Dermis lymphatic vessel endothelial cell (primary cell): Measurements from ENCODE around the gene C4orf46. TPM values are rescaled to one million over a fixed set of nuclear protein-coding genes. Genes with fewer than 3 reads are reported as not detected.

Experiments used
- total RNA-seq: library from RNA; depleted of rRNA; stranded (reverse); fragments of >200 nt; gene quantifications from 2 replicates; pipeline ENCODE4 v1.2.1, GENCODE V29; 2014

Gene C4orf46
- 4.3 and 4.7 TPM in 2 replicates for total RNA-seq

GRCh38 chr4:158671665-158671914, at the start of gene C4orf46:
C4orf46 (minus strand) TSS chr4:158671887; CDS start chr4:158671801, 86 bp downstream.

DNA sequence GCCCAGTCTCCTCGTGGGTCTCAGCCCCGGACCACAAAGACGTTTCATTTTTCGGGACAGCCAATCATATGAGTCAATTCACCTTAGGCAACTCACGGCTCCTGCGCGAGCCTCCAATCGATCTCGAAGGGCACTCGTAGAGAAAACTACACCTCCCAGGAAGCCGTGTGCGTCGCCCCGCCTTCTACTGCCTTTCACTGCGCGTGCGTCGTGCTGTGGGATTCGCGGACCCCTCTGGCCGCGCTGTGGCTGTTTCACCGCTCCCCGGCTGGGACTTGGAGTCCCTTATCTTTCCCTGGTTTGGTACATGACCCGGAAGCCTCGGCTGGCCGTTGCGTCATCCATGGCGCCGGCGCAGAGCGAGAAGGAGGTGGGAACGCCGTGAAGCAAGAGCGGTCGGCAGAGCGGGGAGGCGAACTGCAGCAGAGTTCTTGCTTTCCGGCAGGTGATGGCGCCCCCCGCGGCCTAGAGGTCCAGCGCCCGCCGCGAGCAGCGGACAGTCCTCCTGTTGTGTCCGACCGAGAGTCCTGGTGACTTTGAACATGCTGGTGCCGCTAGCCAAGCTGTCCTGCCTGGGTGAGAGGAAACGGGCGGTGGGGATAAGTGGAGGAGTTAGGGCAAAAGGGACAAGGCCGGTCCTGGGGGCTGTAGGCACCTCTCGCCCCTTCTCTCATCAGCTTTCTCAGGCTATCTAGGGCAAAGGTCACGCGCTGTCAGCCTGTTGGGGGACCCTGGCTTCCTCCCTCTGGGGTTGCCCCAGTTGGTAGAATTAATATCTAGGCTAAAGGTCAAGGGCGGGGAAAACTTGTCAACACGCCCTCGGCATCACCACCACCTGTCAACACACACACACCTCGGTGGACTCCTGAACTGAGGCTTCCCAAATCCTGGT, 474 bp upstream of the C4orf46 start, which contains the start of gene ETFDH:
Gene ETFDH, plus strand, starts transcription at position 382 of the 892 bp plus-strand sequence. Its CDS starts 161 bp downstream, at position 543.

Other genes with a start within 250 kb of the C4orf46 start
- not detected in 2 replicates for gene RXFP1, start 150.0 kb downstream of the C4orf46 start, total RNA-seq
- gene ETFDH, start 409 bp upstream of the C4orf46 start, total RNA-seq, result 11.1 and 17.8 TPM in 2 replicates
- 12.9 and 21.7 TPM in 2 replicates for gene PPID, start 51.5 kb upstream of the C4orf46 start, total RNA-seq
- 71.7 and 78.9 TPM in 2 replicates for gene FNIP2, start 97.1 kb upstream of the C4orf46 start, total RNA-seq